Measurements from ENCODE around the gene KCNT1. TPM values are rescaled to one million over a fixed set of nuclear protein-coding genes. Genes with fewer than 3 reads are reported as not detected.

KCNT1 gene
- total and polyA plus RNA-seq, 2 donors (not counting 3 experiments of a cell fraction or from before 2014, with no cell fraction given) = not detected

DNA sequence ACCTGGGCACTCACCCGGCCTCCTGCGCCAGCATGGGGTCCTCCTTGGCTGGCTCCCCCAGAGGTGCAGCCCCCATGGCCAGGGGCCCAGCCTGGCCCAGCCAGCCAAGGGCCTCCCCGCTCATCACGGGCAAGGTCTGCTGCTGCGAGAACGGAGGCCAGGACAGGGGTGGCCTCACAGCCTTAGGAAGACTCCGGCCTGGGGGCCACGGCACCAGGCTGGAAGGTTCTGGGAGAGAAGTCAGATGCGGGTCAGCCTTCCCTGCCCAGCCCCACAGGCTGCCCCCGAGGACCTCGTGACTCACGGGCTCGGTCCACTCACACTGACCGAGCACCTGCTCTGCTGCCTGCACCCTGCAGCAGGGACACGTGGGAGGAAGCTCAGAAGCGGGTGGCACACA lies 6.9 kb upstream of the KCNT1 start:
- TF ChIP-seq EZH2 (IDR thresholded peaks at IDR 0.05; ENCODE audit: borderline replicate concordance, low read depth, low read length, severe bottlenecking) = no peak
- TF ChIP-seq JUN (IDR thresholded peaks at IDR 0.05; ENCODE audit: borderline replicate concordance, insufficient read depth, insufficient read length, low read depth) = no peak
- TF ChIP-seq, protein P1, sequence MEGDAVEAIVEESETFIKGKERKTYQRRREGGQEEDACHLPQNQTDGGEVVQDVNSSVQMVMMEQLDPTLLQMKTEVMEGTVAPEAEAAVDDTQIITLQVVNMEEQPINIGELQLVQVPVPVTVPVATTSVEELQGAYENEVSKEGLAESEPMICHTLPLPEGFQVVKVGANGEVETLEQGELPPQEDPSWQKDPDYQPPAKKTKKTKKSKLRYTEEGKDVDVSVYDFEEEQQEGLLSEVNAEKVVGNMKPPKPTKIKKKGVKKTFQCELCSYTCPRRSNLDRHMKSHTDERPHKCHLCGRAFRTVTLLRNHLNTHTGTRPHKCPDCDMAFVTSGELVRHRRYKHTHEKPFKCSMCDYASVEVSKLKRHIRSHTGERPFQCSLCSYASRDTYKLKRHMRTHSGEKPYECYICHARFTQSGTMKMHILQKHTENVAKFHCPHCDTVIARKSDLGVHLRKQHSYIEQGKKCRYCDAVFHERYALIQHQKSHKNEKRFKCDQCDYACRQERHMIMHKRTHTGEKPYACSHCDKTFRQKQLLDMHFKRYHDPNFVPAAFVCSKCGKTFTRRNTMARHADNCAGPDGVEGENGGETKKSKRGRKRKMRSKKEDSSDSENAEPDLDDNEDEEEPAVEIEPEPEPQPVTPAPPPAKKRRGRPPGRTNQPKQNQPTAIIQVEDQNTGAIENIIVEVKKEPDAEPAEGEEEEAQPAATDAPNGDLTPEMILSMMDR (IDR thresholded peaks at IDR 0.05; ENCODE audit: extremely low read depth in 1 of 2, insufficient read depth in 1 of 2, low read depth in 1 of 2, low read length in 2 of 2) = no peak
- no peak for TF ChIP-seq FOS (IDR thresholded peaks at IDR 0.05; ENCODE audit: borderline replicate concordance, insufficient read depth, low read length)
- no peak for TF ChIP-seq POLR2A (IDR thresholded peaks at IDR 0.05; ENCODE audit: low read depth, low read length)
- TF ChIP-seq GATA2 (IDR thresholded peaks at IDR 0.05; ENCODE audit: insufficient read depth, insufficient read length, low read depth, low read length) = no peak
- no peak for TF ChIP-seq POLR2AphosphoS5 (IDR thresholded peaks at IDR 0.05; ENCODE audit: insufficient read depth, low read depth, low read length)
- no peak for TF ChIP-seq MYC (IDR thresholded peaks at IDR 0.05; ENCODE audit: low read depth, low read length)
- TF ChIP-seq, protein P2, sequence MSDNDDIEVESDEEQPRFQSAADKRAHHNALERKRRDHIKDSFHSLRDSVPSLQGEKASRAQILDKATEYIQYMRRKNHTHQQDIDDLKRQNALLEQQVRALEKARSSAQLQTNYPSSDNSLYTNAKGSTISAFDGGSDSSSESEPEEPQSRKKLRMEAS (IDR thresholded peaks at IDR 0.05; ENCODE audit: insufficient read depth, insufficient read length) = no peak
- no TSS peak for BruUV-seq (replicated peaks)
- Histone ChIP-seq H4K20me1 (replicated peaks; ENCODE audit: control insufficient read depth, extremely low read depth, insufficient read depth, low read length) (no peaks in the 10 kb centered on the region), H2AFZ (ENCODE audit: low read depth, low read length) (no peak overlapping the region), H3K4me1 (ENCODE audit: control insufficient read depth, extremely low read depth, insufficient read depth, low read length) (no peaks in the 10 kb centered on the region), H3K27me3 (ENCODE audit: control insufficient read depth in 2 of 2, insufficient read depth in 2 of 2, low read length in 2 of 2) (no peaks in the 10 kb centered on the region), H3K27ac (ENCODE audit: insufficient read depth, low read depth, low read length) (no peak overlapping the region), H3K9me3 (replicated peaks; ENCODE audit: control insufficient read depth, insufficient read depth, low read length) (no peaks in the 10 kb centered on the region), H3K9ac (replicated peaks; ENCODE audit: extremely low read depth, insufficient read depth, low read length) (no peak overlapping the region), H3K9me1 (replicated peaks; ENCODE audit: control insufficient read depth, extremely low read depth, insufficient read depth, low read length) (no peaks in the 10 kb centered on the region), H3K79me2 (ENCODE audit: control insufficient read depth, insufficient read depth, low read length) (no peaks in the 10 kb centered on the region), H3K4me3 (replicated peaks in 1 of 3; ENCODE audit: insufficient read depth in 1 of 3, low read depth in 1 of 3, low read length in 3 of 3) (no peak overlapping the region), H3K4me2 (ENCODE audit: insufficient read depth, low read length) (no peak overlapping the region), H3K36me3 (ENCODE audit: control insufficient read depth in 2 of 2, extremely low read depth in 1 of 2, insufficient read depth in 2 of 2, low read length in 2 of 2) (no peaks in the 10 kb centered on the region)
- POLR2A ChIA-PET = no interaction called here
- FAIRE-seq = no peak
- no peak for DNase-seq (ENCODE audit: low read depth, low spot score)
- intact Hi-C loops (cut with micrococcal nuclease) = no loop called here
- dilution Hi-C loops (cut with MboI; ENCODE audit: extremely low pct_ligation_motif_present, low sequenced_read_pairs) = no loop called here
- CTCF ChIA-PET = interaction anchor here (1.0 to 1.6 kb wide), 2 partner anchors 9 to 36 kb away, joined by 3 to 5 read pairs; no protein-coding TSS in a partner anchor
